KMS-11 (cell line): ENCODE results near the gene CHD6.

Experiments used
- H2AFZ ChIP-seq: fragments of 200-600 bp; sonication (generic); 2 replicates; pipeline ENCODE4 v1.6.1; 2016; ENCODE audit warnings: antibody characterized with exemption, mixed run types, low read depth
- H3K27ac ChIP-seq: fragments of 200-600 bp; sonication (generic); 2 replicates; pipeline ENCODE4 v1.6.1; 2016; ENCODE audit warnings: mild to moderate bottlenecking, mixed run types
- H3K27me3 ChIP-seq: fragments of 200-600 bp; sonication (generic); 2 replicates; pipeline ENCODE4 v1.6.1; 2017; ENCODE audit warnings: mild to moderate bottlenecking, low read depth, mixed run types, moderate library complexity; ENCODE audit not compliant: insufficient read depth
- H3K36me3 ChIP-seq: fragments of 200-600 bp; sonication (generic); 2 replicates; pipeline ENCODE4 v1.6.1; 2017; ENCODE audit warnings: mild to moderate bottlenecking, mixed run types; ENCODE audit not compliant: insufficient read depth
- H3K4me1 ChIP-seq: fragments of 200-600 bp; sonication (generic); 2 replicates; pipeline ENCODE4 v1.6.1; 2016; ENCODE audit warnings: mild to moderate bottlenecking, low read depth, mixed run types; ENCODE audit not compliant: poor library complexity, severe bottlenecking
- H3K4me2 ChIP-seq: fragments of 200-600 bp; sonication (generic); 2 replicates; pipeline ENCODE4 v1.7.0; 2016; ENCODE audit warnings: mild to moderate bottlenecking, mixed run types
- H3K4me3 ChIP-seq: fragments of 200-600 bp; sonication (generic); IDR thresholded peaks from 2 replicates; pipeline ENCODE4 v1.6.1; 2017; ENCODE audit warnings: low read depth, low read length, mixed read lengths; ENCODE audit not compliant: insufficient read depth
- H3K79me2 ChIP-seq: fragments of 200-600 bp; sonication (generic); 2 replicates; pipeline ENCODE4 v1.6.1; 2016; ENCODE audit warnings: low read depth, mixed run types; ENCODE audit not compliant: insufficient read depth
- H3K9ac ChIP-seq: fragments of 200-600 bp; sonication (generic); 2 replicates; pipeline ENCODE4 v1.6.1; 2016; ENCODE audit warnings: mild to moderate bottlenecking, mixed run types
- H4K20me1 ChIP-seq: fragments of 200-600 bp; sonication (generic); 2 replicates; pipeline ENCODE4 v1.6.1; 2016; ENCODE audit warnings: mild to moderate bottlenecking, mixed run types; ENCODE audit not compliant: insufficient read depth
- TF ChIP-seq, protein P1 (sequence below): fragments of 200-600 bp; sonication (generic); conservative IDR thresholded peaks from 2 replicates; pipeline ENCODE4 v1.6.1; 2017; ENCODE audit warnings: low read depth, mild to moderate bottlenecking, antibody characterized with exemption, low read length, moderate library complexity, mixed read lengths

The CHD6 gene

GRCh38 chr20:41507436-41507835, 110.7 kb downstream of the CHD6 start:
- TF ChIP-seq, protein P1, sequence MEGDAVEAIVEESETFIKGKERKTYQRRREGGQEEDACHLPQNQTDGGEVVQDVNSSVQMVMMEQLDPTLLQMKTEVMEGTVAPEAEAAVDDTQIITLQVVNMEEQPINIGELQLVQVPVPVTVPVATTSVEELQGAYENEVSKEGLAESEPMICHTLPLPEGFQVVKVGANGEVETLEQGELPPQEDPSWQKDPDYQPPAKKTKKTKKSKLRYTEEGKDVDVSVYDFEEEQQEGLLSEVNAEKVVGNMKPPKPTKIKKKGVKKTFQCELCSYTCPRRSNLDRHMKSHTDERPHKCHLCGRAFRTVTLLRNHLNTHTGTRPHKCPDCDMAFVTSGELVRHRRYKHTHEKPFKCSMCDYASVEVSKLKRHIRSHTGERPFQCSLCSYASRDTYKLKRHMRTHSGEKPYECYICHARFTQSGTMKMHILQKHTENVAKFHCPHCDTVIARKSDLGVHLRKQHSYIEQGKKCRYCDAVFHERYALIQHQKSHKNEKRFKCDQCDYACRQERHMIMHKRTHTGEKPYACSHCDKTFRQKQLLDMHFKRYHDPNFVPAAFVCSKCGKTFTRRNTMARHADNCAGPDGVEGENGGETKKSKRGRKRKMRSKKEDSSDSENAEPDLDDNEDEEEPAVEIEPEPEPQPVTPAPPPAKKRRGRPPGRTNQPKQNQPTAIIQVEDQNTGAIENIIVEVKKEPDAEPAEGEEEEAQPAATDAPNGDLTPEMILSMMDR: no peak
- Histone ChIP-seq H3K27ac (no peak overlapping the region), H3K9ac (no peak overlapping the region), H3K4me3 (no peak overlapping the region), H2AFZ (no peak overlapping the region), H4K20me1 (no peaks in the 10 kb centered on the region), H3K4me1 (no peaks in the 10 kb centered on the region), H3K4me2 (no peak overlapping the region), H3K36me3 (no peaks in the 10 kb centered on the region), H3K79me2 (no peaks in the 10 kb centered on the region), H3K27me3 (no peaks in the 10 kb centered on the region)

- Histone ChIP-seq H4K20me1 (no peaks in the 10 kb centered on the region), H3K27me3 (no peaks in the 10 kb centered on the region), H3K4me2 (no peak overlapping the region), H3K27ac (no peak overlapping the region), H3K4me3 (no peak overlapping the region), H3K36me3 (no peaks in the 10 kb centered on the region), H3K9ac (no peak overlapping the region), H2AFZ (no peak overlapping the region), H3K4me1 (no peaks in the 10 kb centered on the region), H3K79me2 (no peaks in the 10 kb centered on the region)
- TF ChIP-seq, protein P1: no peak
Measured at GRCh38 chr20:41506192-41506915, 111.8 kb downstream of the CHD6 start.

GRCh38 chr20:41505184-41505583, 113.0 kb downstream of the CHD6 start:
- no peak overlapping the region for H3K27ac ChIP-seq
- TF ChIP-seq, protein P1: no peak

DNA sequence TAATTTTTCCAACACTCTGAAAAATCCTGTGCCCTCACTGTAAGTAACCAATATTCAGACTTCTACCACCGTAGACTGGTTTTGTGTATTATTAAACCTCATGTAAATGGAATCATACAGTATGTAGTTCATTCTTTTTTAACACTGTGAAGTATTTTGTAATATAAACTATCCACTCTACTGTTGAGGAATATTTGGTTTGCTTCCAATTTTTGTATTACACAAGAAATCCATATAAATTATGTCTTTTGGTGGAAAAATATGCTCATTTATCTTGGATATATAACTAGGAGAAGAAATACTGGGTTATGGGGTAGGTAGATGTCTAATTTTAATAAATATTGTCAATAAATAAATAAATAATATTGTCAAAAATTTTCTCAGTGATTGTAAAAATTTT, 116.8 kb downstream of the CHD6 start:
- no peaks in the 10 kb centered on the region for H4K20me1 ChIP-seq
- H3K27ac ChIP-seq: no peak overlapping the region
- TF ChIP-seq, protein P1: no peak
- H3K4me2 ChIP-seq: no peak overlapping the region
- no peak overlapping the region for H2AFZ ChIP-seq
- no peaks in the 10 kb centered on the region for H3K4me1 ChIP-seq
- no peak overlapping the region for H3K9ac ChIP-seq
- H3K79me2 ChIP-seq: no peaks in the 10 kb centered on the region
- H3K4me3 ChIP-seq: no peak overlapping the region
- no peaks in the 10 kb centered on the region for H3K27me3 ChIP-seq
- H3K36me3 ChIP-seq: no peaks in the 10 kb centered on the region

More at GRCh38 chr20:41505184-41505583, 113.0 kb downstream of the CHD6 start:
- no peaks in the 10 kb centered on the region for H3K36me3 ChIP-seq
- H3K4me3 ChIP-seq: no peak overlapping the region
- H3K27me3 ChIP-seq: no peaks in the 10 kb centered on the region
- no peak overlapping the region for H2AFZ ChIP-seq
- no peaks in the 10 kb centered on the region for H3K79me2 ChIP-seq
- no peaks in the 10 kb centered on the region for H4K20me1 ChIP-seq
- H3K9ac ChIP-seq: no peak overlapping the region
- no peaks in the 10 kb centered on the region for H3K4me1 ChIP-seq
- H3K4me2 ChIP-seq: no peak overlapping the region
